GM21381 (cell line): ENCODE results near the gene KLHL18.
A peak's percentile ranks its signal among the peaks of the same experiment; 100 is the strongest.
"Not testable (repeated sequence)": the region's sequence is repeated elsewhere in the genome, so short reads cannot be mapped to it uniquely, and the experiment has no call there.

Source experiments
- ATAC-seq: cut with Tn5 transposase; IDR thresholded peaks from one replicate; pipeline ENCODE4 v1.9.1; 2021; ENCODE audit warnings: mild to moderate bottlenecking, moderate library complexity; ENCODE audit not compliant: unreplicated experiment

KLHL18 gene

DNA sequence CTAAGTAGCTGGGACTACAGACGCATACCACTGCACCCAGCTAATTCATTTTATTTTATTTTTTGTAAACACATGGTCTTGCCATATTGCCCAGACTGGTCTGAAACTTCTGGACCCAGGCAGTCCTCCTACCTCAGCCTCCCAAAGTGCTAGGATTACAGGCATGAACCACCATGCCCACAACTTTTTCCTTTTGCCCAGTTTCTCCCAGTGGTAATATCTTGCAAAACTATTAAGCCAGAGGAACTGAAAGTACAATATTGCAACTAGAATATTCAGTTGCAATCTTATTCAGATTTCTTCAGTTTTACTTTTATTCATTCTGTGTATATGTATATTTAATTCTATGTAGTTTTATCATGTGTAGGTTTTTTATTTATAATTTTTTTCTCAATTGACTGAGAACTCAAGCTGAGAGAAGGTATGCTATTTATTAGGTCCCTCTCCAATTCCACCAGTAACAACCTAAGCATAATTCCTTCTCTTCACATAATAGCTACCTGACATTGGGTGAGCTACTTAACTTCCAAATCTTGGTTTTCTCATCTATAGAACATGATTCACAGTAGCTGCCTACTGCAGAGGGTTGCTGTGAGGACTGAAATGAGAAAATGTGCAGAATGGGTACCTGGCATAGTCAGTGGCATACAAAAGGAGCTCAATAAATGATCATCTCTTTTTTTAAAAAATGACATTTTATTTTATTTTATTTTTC lies 30.8 kb downstream of the KLHL18 start:
- no peak for ATAC-seq

DNA sequence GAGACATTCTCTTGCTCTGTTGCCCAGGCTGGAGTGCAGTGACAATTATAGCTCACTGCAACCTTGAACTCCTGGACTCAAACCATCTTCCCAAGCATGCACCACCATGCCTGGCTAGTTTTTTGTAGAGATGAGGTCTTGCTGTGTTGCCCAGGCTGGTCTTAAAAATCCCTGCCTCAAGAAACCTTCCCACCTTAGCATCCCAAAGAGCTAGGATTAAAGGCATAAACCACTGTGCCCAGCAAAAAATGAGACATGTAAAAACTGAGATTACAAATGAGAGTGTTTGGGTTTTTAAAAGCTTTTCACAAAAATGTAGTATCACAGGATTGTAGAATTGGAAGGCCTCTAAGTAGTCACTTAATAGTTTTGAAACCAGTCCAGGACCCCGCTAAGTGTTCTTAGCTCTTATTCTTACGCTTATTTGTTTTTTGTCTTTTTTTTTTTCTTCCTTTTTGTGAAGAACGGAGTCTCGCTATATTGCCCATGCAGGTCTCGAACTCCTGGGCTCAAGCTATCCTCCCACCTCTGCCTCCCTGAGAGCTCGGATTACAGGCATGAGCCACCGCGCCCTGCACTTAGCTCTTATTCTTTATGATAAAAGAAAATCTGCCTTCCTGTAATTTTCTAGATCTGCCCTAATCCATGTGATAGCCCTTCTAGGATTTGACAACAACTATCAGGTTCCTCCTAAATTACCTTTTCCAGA lies 31.5 kb downstream of the KLHL18 start:
- ATAC-seq, result no peak

DNA sequence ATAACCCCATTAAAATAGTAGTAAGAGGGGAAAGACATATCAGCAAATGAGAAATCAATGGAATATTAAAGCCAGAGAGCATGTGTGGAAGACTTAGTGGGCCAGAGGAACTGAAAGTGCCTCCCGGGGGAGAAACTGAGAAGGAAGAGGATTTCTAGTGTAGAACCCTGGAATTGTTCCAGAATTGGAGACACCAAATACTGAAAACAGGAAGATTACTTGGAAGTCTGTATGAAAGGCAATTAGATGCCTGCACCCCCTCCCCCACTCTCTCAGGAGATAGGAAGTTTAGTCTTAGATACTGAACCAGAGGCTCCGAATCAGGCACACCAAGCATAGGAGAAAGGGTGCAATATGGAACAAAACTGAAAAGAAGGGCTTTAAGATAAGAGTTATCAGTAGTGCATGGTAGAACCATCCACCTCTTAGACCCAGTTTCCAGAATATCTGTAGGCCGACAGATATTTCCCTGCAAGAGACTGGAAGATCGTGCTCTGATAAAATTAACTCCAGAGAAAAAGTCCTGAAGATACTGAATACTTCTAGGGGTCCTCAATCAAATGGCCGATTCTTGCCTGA lies 32.4 kb downstream of the KLHL18 start:
- ATAC-seq, result no peak

DNA sequence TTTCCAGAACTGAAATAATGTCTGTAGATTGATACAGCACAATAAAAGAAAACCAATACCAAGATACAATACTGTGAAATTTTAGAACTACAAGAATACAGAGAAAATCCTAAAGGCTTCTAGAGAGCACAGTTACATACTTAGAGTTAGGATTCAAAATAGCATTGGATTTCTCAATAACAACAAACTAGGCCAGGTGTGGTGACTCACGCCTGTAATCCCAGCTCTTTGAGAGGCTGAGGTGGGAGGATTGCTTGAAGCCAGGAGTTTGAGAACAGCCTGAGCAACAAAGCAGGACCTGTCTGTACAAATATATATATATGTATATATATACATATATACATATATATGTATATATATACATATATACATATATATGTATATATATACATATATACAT lies 33.4 kb downstream of the KLHL18 start:
- ATAC-seq, result not testable (repeated sequence)

DNA sequence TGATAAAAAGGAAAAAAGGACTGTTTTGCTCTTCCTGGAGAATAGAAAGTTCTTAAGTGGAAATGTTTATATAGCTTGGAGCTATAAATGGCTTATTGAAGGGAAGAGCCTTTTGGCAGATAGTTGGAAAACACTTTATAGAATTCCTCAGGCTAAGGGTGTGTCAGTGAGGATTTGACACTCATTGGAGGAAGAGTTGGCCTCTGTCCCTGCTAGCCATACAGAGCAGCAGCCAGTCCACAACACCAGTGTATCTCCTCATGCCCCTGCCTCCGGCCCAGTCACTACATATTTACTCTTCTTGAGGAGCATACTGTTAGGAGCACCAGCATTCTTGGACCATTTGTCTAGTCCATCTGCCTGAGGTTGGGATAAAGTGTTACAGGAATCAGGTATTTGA lies 36.2 kb downstream of the KLHL18 start:
- ATAC-seq, result no peak

DNA sequence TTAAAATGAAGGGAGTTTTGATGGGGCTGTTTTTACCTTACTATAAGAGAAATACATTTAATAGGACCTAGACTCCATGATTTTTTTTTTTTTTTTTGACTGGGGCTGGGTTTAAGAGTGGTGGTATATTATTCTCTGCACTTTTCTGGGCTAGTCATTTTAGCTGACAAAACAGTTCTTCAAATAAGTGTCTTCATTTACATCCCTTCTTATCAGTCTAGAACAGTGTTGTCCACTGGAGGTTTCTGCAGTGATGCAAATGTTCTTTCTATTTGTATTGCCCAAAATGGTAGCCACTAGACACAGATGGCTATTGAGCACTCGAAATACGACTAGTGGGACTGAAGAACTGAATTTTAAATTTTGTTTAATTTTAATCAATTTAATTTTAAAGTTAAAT lies 37.2 kb downstream of the KLHL18 start:
- no peak for ATAC-seq

DNA sequence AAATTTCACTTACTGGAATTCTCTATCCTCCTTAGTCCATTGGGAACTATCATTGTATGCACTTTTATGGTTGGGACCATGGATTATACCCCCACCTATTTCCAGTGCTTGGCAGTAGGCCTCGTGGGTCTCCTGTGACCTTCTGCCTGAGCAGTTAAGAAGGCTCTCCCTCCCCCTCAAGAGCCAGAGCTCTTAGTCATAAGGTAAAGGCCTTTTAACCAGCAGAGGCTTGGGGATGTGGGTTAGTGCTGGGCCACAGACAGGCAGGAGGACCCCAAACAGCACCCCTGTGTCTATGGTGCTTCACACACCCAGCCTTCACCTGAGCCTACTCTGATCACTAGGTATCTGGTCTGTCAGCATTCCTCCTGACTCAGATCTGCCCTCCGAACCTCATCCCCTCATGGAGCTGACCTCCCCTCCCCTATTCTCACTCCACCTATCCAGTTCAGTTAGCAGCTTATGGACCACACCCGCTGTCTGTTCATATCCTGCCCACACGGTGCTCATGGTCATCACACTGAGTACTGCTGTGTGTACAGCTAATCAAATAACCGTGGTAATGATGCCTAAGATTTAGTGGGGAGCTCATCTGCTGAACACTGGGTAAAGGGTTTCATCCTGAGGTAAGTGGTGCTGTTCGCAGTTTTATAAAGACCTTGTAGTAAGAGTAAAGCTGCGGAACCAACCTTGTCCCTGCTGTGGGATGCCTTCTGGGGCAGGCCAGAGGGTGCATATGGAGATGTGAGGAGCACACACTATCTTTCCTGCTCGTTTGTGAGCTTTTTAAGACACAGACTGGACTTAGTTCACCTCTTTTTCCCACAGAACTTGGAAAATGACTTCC lies 40.9 kb downstream of the KLHL18 start:
- no peak for ATAC-seq

DNA sequence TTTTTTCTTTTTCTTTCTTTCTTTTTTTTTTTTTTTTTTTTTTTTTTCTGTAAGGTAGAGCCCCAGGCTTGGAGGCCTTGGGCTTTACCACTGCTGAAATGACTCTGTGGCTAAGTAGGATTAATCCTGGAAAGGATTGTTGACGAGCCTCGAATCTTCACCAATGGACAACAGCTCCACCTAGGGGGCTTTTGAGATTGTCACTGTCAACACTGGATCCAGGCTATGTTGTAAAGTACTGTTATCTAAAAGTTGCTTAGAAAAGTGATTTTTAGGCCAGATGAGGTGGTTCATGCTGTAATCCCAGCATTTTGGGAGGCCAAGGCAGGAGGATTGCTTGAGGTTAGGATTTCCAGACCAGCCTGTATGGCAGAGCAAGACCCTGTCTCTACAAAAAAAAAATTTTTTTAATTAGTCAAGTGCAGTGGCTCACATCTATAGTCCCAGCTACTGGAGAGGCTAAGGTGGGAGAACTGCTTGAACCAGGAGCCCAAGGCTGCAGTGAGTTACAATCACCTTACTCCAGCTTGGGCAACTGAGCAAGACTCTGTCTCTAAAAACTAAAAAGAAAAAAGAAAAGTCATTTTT lies 41.6 kb downstream of the KLHL18 start:
- no peak for ATAC-seq

DNA sequence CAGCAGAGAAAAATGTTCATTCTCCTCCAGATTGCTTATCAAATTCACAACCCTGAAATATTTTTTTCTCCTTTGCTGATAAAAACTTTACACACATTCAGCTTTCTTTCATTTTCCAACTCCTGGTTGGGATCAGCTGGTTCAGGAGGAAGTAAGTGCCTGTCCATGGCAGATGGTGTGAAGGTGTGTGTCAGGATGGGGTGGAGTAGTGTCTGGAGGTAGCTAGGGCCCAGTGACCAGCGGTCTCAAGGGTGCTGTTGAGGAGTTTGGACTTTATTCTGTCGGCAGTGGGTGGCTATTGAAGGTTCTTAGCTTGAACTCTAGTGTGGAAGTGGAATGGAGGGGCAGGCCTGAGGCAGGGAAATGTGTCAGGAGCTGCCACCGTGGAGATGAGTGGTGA lies 51.2 kb downstream of the KLHL18 start:
- no peak for ATAC-seq

DNA sequence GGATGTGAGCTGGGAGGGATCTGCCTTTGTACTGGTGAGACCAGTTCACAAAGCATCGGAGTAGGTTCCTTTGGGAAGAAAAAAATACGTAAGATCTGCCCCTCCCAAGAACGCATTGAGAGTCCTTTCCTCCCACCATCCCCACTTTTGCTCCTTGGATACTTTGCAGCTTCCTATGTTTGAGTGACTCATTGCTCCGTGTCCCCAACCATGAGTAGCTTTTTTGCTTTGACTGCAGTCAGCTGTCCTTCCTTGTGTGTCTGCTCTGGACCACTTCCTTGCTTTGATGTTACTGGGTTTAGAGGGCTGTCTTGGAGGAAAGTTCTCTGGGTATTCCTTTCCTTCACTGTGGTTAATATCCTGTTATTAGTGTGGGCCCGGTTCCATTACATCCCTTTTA lies 54.9 kb downstream of the KLHL18 start:
- no peak for ATAC-seq

DNA sequence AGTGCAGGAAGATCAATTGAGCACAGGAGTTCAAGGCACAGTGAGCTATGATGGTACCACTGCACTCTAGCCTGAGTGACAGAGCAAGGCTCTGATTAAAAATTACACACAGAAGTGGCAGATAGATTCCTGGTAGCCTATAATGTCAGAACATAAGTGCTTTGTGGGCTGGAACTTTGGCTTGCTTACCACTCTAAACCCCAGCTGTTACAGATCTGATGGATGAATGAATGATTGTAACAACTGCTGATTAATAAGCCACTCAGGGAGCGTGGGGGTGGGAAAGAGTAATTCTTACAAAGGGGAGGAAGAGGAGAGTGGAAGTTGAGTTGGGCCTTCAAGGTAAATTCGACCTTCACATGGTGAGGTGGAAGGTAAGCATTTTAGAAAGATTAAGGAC lies 57.2 kb downstream of the KLHL18 start:
- ATAC-seq, result no peak

DNA sequence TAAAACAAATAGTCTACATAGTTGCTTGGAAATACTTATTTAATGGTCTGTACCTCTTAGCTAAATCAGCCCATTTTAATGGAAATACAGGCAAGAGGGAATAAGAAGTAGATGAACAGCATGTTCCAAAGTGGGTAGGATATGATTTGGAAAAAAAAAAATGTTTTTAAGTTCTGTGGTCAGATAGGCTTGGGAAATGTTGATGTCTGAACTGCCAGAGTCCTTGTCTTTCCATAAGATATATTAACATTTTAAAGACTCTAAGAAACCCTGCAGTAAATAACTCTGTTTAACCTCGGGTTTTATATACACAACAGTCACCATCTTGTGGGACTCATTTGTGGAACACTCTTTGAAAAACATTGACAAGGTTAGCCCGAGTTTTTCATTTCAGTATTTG lies 58.1 kb downstream of the KLHL18 start:
- no peak for ATAC-seq

DNA sequence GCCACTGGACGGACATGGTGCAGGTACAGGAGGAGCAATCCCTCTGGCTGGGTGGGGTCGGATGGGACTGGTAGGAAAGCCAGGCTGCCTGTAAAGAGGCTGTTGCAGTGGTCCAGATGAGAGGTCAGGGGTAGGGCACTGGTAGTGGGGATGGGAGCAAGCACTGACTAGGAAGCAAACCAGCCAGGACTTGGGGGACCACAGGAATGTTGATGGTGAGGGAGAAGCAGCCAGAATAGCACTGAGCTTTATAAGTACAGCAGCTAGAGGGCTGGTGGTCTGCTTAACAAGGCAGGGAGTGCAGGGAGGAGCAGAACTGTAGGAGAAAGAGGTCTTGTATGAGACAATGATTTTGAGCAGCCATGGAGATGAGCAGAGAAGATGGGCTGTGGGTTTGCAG lies 59.4 kb downstream of the KLHL18 start:
- no peak for ATAC-seq

DNA sequence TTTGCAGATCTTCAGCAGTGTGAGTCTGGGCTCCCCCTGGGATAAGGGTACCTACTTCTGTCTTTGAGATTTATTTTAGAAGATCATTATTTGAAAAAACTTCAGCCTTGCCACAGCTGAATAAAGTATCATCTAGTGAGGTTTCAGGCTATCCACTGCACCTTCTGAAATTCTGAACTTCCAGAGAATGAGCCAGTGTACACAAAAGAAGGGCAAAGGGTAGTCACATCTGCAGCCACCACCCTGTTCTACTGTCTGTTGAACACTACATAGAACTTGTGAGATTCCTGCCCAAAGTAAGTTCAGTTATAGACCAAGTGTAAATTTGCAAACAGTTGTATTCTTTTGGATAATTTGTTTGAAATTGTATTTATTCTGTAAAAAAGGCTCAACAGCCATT lies 60.1 kb downstream of the KLHL18 start:
- ATAC-seq, result no peak

DNA sequence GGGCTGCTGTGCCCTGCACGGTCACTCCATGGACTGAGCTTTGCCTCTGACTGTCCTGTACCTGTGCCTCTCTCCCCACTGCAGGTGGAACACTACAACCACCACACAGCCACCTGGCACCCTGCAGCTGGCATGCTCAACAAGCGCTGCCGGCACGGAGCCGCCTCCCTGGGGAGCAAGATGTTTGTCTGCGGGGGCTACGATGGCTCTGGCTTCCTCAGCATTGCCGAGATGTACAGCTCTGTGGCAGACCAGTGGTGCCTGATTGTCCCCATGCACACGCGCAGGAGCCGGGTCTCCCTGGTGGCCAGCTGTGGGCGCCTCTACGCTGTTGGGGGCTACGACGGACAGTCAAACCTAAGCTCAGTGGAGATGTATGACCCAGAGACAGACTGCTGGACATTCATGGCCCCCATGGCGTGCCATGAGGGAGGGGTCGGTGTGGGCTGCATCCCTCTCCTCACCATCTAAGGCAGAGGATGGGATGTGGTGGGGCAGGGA lies 60.8 kb downstream of the KLHL18 start:
- ATAC-seq, result no peak

DNA sequence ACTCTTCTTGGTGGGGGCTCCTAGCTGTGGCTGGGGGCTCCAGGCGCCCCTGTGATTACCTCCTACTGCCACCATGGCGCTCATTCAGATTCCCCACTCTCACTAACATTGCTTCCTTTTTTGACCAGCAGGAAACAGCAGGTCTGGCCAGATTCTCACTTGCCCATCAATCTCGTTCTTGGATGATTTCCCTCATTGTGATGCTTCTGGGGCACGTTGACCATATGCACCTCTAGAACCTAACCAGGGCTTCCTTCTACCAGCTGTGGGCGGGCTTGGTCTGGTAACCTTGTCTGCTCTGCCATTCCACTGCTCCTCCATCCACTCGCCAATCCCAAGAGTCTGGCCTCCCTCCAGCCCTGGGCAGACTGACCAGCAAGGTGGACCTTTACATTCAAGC lies 62.2 kb downstream of the KLHL18 start:
- no peak for ATAC-seq

DNA sequence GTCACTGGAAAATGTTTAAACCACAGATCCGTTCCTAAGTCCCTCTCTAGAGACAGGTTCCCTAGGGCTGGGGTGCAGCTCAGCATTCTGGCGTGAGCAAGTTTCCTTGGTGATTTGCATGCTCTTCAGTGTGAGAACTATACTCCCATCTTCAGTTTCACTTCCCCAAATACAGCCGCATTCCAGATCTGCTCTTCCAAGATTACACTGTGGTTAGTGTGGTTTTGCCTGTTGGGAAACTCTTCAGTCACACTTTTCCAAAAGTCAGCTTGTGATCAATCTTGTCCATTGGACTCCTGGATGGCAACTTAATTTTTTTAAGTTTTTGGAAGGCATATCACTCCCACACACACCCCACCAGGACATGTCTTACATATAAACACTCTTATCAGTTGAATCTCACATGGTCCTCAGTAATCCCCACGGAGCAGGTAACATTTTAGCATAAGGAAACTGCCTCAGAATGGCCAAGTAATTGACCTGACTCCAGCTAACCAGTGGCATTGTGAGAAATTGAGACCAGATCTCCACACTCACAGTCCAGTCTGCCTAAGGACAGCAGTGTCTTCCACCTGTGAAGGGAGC lies 64.6 kb downstream of the KLHL18 start:
- ATAC-seq, result peak; percentile 80

DNA sequence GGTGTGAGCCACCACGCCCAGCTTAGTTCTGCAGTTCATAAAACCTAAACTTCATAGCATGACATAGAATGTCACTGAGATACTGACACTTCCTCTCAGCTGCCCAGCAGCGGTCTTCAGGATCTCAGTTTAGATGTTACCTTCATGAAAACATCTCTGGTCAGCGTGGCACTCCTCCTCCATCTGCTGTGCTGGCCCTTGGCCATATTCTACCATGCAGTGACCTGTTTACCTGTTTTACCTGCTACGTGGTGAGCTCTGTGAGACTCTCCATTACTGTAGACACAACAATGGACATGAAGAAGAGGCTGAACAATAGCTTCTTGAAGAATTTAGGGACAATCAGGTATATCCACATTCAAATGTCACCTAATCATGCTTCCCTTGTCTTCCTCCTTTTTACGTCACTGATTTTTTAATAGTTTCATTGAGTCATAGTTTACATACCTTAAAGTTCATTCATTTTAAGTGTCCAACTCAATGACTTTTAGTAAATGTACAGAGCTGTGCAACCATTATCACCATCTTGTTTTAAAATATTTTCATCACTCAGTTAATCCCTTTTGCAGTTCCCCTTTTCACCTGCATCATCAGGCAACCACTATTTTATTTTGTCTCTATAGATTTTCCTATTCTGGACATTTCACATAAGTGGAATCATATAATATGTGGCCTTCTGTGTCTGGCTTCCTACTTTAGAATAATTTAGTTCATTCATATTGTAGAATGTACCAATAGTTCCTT lies 65.8 kb downstream of the KLHL18 start:
- ATAC-seq, result no peak

DNA sequence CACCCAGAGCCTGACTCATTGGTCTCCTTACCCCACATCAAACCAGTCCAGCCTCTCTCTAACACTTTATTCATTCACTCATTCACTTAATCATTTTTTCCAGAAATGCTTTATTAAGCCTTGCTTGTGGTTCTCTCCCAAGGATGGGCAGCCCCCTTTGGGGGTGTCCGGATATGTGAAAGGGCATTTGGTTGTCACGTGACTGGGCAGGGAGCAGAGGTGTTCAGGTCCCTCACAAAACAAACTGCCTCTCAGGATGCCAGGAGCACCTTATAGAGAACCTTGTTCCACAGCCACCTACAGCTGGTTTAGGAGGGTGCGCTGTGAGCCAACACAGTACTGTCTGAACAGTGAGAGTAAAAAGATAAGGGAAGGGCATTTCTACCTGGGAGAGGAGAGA lies 72.3 kb downstream of the KLHL18 start:
- ATAC-seq, result no peak

DNA sequence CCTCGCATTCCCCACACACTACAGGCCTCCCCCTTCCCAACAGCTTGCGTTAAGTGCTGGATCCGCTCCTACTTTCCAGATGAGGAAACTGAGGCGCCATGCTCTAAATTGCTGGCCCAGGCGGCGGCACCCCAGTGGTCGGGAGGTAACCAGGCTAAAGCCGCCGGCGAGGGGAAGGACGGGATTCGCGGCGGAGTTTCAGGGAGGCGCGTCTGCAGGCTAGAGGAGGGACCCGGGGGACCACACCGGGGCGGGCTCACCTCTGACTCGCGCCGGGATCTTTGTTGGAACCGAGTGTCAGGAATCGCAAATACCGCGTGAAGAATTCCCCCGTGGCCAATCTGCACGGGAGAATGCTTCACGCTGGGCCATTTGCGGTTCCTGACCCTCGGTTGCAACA lies 73.5 kb downstream of the KLHL18 start:
- no peak for ATAC-seq
